Cardiac muscle cell (in vitro differentiated cells and primary cell): Measurements from ENCODE around the gene SPOP. TPM values are rescaled to one million over a fixed set of nuclear protein-coding genes. Genes with fewer than 3 reads are reported as not detected.
A peak's percentile ranks its signal among the peaks of the same experiment; 100 is the strongest.
"Not testable (repeated sequence)": the region's sequence is repeated elsewhere in the genome, so short reads cannot be mapped to it uniquely, and the experiment has no call there.

Experiments
- DNase-seq, 2 donors: peaks; one replicate each; pipeline versions ENCODE4 v3.0.0 to v3.0.0-alpha.2; 2010 to 2017; ENCODE audit warnings: low read depth in 1 of 2, low spot score in 1 of 2
- H3K27ac ChIP-seq: fragments of 200-600 bp; sonication (generic); 2 replicates; pipeline ENCODE4 v1.5.1; 2016
- H3K27me3 ChIP-seq: fragments of 200-600 bp; sonication (generic); 2 replicates; pipeline ENCODE4 v1.6.0; 2016; ENCODE audit warnings: control low read depth
- H3K36me3 ChIP-seq: fragments of 200-600 bp; sonication (generic); 2 replicates; pipeline ENCODE4 v1.5.1; 2016; ENCODE audit warnings: control low read depth
- H3K4me1 ChIP-seq: fragments of 200-600 bp; sonication (generic); 2 replicates; pipeline ENCODE4 v1.8.1; 2017; ENCODE audit warnings: low read depth, mild to moderate bottlenecking, mixed run types
- H3K4me3 ChIP-seq: fragments of 200-600 bp; sonication (generic); 2 replicates; pipeline ENCODE4 v1.5.1; 2016; ENCODE audit warnings: mild to moderate bottlenecking
- H3K9me3 ChIP-seq: fragments of 200-600 bp; sonication (generic); 2 replicates; pipeline ENCODE4 v1.5.1; 2017; ENCODE audit warnings: low read depth, mild to moderate bottlenecking, control low read depth
- CTCF ChIP-seq: IDR thresholded peaks from 2 replicates; pipeline ENCODE4 v1.5.1; 2012; ENCODE audit warnings: low read depth, mild to moderate bottlenecking, low read length
- polyA plus RNA-seq: library from polyadenylated mRNA; unstranded; fragments of >200 nt; fragmentation: Nextera tagmentation; extraction: Ambion mirVana; gene quantifications from 2 replicates; pipeline ENCODE4 v1.2.1, GENCODE V29; 2016
- total RNA-seq: library from RNA; depleted of rRNA; stranded (reverse); fragments of >200 nt; gene quantifications from 2 replicates; pipeline ENCODE4 v1.2.3, GENCODE V29; 2016

The SPOP gene
- total and polyA plus RNA-seq, 2 experiments from 2014 or later, result 54.4 to 111 TPM

DNA sequence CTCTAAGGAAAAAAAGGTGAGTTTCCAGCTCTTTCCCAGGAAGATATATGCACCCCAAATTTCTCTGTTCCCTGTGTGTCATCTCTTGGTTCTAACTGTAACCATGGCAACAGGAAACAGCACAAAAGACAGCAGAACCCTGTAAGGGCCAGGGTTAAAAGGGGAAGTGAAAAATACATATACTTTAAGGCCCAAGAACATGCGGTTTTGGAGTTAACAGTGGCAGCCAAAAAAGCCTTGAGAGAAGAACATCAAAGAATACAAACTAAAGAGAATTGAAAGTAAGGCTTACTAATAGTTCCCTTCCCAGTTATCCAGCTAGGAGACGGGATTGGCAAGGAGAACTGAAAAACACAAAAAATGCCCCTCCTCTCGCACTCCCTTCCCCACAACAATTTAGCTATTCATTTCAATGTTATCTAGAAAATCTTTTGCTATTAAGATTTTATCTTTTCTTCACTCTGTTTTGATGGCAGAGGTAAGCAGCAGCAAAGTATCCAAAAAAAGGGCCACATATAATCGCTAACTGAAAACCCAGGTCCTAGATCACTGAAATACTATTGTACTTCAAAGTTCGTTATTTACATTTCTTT is 1.5 kb downstream of the SPOP start:
- peak overlapping the region; percentile 98 for H3K27ac ChIP-seq
- DNase-seq, result peak in 1 of 2 donors; percentile 48

DNA sequence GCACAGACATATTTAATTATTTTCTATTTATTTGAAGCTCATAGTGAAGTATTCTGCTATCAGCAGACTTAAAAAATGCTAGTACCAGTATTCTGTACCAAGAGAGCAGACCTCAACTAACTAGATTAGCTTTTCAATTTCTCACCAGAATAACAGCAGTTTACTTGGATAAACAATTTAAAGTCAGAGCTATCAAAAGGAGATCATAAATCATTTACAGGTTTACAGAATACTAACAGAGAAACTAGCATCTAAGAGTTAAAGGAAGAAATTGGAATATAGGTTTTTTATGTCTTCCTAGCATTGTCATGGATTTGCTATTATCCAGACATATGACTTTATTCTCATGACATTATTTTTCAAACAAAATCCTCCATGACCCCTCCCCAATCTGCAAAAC is 3.4 kb downstream of the SPOP start:
- TF ChIP-seq CTCF, result no peak

More for the DNA sequence above, 1.5 kb downstream of the SPOP start:
- Histone ChIP-seq H3K9me3 (no peaks in the 10 kb centered on the region), H3K36me3 (no peaks in the 10 kb centered on the region), H3K4me1 (peaks cover 30% of the 10 kb centered on the region), H3K27me3 (no peaks in the 10 kb centered on the region), H3K4me3 (peak overlapping the region; percentile 64)
- no peak for TF ChIP-seq CTCF

DNA sequence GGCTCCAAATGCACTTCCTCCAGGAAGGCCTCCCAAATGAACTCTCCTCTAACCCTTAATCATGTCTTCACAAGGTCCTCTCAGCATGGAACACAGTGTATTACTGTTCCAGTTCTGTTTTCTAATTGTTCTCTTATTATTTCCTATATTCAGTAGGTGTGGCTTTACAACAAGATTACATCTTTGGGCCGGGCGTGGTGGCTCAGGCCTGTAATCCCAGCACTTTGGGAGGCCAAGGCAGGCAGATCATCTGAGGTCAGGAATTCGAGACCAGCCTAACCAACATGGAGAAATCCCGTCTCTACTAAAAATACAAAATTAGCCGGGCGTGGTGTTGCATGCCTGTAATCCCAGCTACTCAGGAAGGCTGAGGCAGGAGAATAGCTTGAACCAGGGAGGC is 4.2 kb downstream of the SPOP start:
- H3K27ac ChIP-seq, H3K36me3 ChIP-seq, H3K27me3 ChIP-seq, H3K4me3 ChIP-seq, H3K9me3 ChIP-seq, DNase-seq: not testable (repeated sequence)
- peaks cover 37% of the 10 kb centered on the region for H3K4me1 ChIP-seq

More for the DNA sequence above, 3.4 kb downstream of the SPOP start:
- H3K4me1 ChIP-seq, result peaks cover 37% of the 10 kb centered on the region
- no peak overlapping the region for H3K27ac ChIP-seq
- DNase-seq, result no peak
- H3K9me3 ChIP-seq, result no peaks in the 10 kb centered on the region
- H3K4me3 ChIP-seq, result no peak overlapping the region
- H3K27me3 ChIP-seq, result no peaks in the 10 kb centered on the region
- no peaks in the 10 kb centered on the region for H3K36me3 ChIP-seq

DNA sequence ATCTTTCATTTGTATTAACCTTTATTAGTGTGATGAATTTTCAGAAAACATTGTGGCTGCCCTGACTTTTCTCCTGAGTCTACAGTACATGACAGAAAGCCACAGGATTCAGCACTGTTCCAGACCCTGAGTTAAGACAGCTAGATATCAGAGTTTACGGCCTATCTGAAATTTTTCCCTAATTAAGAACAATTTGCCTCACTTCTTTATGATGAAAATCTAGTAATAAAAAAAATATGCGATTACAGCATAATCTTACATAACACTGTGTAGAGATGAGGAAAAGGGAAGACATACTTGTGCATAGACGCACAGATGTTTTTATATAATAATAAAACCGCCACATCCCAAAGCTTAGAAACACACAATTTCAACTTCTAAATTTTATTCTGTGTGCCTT is 7.3 kb downstream of the SPOP start:
- Histone ChIP-seq H3K4me1 (peaks cover 24% of the 10 kb centered on the region), H3K4me3 (no peak overlapping the region), H3K36me3 (peaks cover 5% of the 10 kb centered on the region), H3K9me3 (no peaks in the 10 kb centered on the region), H3K27ac (no peak overlapping the region), H3K27me3 (no peaks in the 10 kb centered on the region)
- no peak for TF ChIP-seq CTCF
- DNase-seq, result no peak

- DNase-seq, result no peak
- TF ChIP-seq CTCF, result no peak
- H3K4me1 ChIP-seq, result peaks cover 17% of the 10 kb centered on the region
- H3K4me3 ChIP-seq, result no peak overlapping the region
- H3K27me3 ChIP-seq, result no peaks in the 10 kb centered on the region
- peaks cover 5% of the 10 kb centered on the region for H3K36me3 ChIP-seq
- H3K9me3 ChIP-seq, result no peaks in the 10 kb centered on the region
- H3K27ac ChIP-seq, result no peak overlapping the region
Measured at GRCh38 chr17:49670002-49670401, 7.9 kb downstream of the SPOP start.

DNA sequence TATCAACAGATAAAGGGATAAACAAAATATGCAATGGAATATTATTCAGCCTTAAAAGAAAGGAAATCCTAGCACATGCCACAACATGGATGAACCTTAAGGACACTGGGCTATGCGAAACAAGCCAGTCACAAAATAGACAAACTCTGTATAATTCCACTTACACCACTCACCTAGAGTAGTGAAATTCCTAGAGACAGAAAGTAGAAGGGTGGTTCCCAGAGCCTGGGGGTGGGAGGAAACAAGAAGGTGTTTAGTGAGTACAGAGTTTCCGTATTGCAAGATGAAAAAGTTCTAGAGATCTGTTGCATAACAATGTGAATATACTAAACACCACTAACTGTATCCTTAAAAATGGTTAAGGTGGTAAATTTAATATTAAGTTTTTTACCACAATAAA is 10.0 kb downstream of the SPOP start:
- TF ChIP-seq CTCF, result no peak
- Histone ChIP-seq H3K36me3 (peaks cover 10% of the 10 kb centered on the region), H3K27me3 (no peaks in the 10 kb centered on the region), H3K27ac (peak overlapping the region; percentile 7), H3K4me1 (peaks cover 7% of the 10 kb centered on the region), H3K4me3 (no peak overlapping the region), H3K9me3 (peaks cover 5% of the 10 kb centered on the region)
- no peak for DNase-seq
